GM12874 (cell line): ENCODE data around the gene PTPRN2.

Experiments used
- CTCF ChIP-seq: IDR thresholded peaks from 2 replicates; pipeline ENCODE4 v1.5.1; 2011; ENCODE audit warnings: low read depth, mild to moderate bottlenecking, control low read depth, low read length, moderate library complexity; ENCODE audit not compliant: insufficient read depth

PTPRN2 gene

GRCh38 chr7:158366916-158367633 lies 220.5 kb downstream of the PTPRN2 start:
- no peak for TF ChIP-seq CTCF

GRCh38 chr7:158366346-158366745 lies 221.3 kb downstream of the PTPRN2 start:
- no peak for TF ChIP-seq CTCF

- no peak for TF ChIP-seq CTCF
Observed at GRCh38 chr7:158365267-158365666, 222.4 kb downstream of the PTPRN2 start.

- TF ChIP-seq CTCF, result no peak
Observed at GRCh38 chr7:158364451-158364850, 223.2 kb downstream of the PTPRN2 start.

GRCh38 chr7:158362912-158363905 lies 224.4 kb downstream of the PTPRN2 start:
- TF ChIP-seq CTCF, result no peak

GRCh38 chr7:158362001-158362400 lies 225.6 kb downstream of the PTPRN2 start:
- no peak for TF ChIP-seq CTCF

GRCh38 chr7:158361326-158361946 lies 226.2 kb downstream of the PTPRN2 start:
- no peak for TF ChIP-seq CTCF
